Left colon (tissue), 2 donors: Measurements from ENCODE around the gene TNNI3. TPM values are rescaled to one million over a fixed set of nuclear protein-coding genes. Genes with fewer than 3 reads are reported as not detected.
"Not testable (repeated sequence)": the region's sequence is repeated elsewhere in the genome, so short reads cannot be mapped to it uniquely, and the experiment has no call there.

Experiments
- ATAC-seq: fragments of 200-7000 bp; cut with Tn5 transposase; one replicate; pipeline ENCODE4 v1.9.1; 2020; ENCODE audit warnings: mild to moderate bottlenecking, moderate library complexity
- DNase-seq, 2 donors: peaks; one replicate each; pipeline ENCODE4 v3.0.0-alpha.2; 2020
- intact Hi-C, 2 donors: fragments of 100-400 bp; cut with DNase I in 1 of 2; cut with micrococcal nuclease in 1 of 2; formaldehyde crosslinking; loops; one replicate each; pipeline versions ENCODE4 v1.11.2 to v1.14.0; 2022; cut with DNase I, micrococcal nuclease
- total RNA-seq, 2 donors: library from RNA; stranded (reverse); fragmentation: NEBNext Ultra II Directional; extraction: Animal tissue kit (Norgen Biotek cat#: 25700); gene quantifications; one replicate each; pipeline ENCODE4 v1.2.1, GENCODE V29; 2021
- donor health status: DM: no; HTN: no; CAD: no.
- donor health status: DM: yes; HTN: yes; CAD: no.

The TNNI3 gene
- total RNA-seq, 2 donors from 2014 or later, result 1.1 TPM; not detected in 1

DNA sequence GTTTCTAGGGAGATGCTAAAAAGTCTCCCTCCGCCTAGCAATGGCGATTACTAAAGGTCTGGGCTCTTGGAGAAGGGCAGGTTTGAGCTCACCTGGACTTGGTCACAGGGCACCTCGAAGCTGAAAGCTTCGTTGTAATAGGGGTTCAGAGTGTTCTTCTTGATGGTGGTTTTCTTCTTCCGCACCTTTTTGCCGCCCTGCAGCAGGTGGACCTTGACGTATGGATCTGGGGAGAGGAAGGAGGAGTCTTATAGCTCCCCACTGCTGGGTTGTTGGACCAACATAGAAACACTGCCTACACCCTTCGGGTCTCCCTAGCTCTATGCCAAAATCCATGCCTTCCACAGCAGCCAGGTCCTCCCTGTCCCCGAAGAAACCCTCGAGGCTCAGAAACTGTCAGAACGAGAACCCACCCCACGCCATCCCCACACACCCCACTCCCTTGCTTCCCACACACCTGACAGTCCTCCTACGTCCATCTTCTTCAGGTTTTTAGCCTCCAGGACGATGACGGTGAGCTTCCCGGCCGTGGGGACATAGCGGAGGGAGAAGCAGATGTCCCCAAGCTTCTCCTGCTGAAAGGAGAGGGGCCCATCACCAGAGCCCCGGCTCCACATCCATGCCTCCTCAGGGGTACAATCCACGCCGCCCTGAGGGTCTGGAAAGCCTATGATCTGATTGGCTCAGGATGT lies 17.0 kb upstream of the TNNI3 start:
- DNase-seq (no peak), ATAC-seq (no peak)
- intact Hi-C loops, result no loop called here

DNA sequence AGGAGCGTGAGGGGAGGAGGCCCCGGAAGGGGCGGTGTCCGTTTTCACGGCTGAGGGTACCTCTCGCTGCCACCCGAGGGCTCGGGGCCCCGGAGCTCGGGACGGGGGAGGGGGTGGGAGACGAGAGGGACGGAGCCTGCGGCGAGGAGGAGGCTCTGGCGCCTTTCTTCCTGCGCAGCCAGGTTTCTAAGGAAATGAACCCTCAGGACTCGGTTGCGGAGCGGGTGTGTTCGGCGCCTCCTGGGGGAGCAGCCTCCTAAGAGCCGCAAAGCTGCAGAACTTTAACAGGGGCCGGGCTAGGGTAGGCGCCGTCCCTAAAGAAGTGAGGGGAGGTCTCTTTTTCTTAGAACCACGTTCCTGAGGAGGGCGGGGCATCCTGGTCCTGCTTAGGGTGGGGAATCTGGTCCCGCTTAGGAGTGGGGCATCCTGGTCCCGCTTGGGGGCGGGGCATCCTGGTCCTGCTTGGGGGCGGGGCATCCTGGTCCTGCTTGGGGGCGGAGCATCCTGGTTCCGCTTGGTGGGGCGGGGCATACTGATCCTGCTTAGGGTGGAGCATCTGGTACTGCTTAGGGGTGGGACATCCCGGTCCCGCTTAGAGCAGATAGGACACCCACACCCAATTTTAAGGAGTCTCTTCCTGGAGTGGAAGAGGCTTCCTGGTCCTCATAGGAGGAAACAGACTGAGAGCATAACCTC lies 16.3 kb upstream of the TNNI3 start:
- intact Hi-C loops, result no loop called here
- DNase-seq (peak in 1 of 2 donors; percentile 71), ATAC-seq (peak; percentile 73)

- intact Hi-C loops, result no loop called here
- DNase-seq (no peak), ATAC-seq (peak; percentile 3)
Observed at GRCh38 chr19:55173186-55173713, 15.7 kb upstream of the TNNI3 start.

DNA sequence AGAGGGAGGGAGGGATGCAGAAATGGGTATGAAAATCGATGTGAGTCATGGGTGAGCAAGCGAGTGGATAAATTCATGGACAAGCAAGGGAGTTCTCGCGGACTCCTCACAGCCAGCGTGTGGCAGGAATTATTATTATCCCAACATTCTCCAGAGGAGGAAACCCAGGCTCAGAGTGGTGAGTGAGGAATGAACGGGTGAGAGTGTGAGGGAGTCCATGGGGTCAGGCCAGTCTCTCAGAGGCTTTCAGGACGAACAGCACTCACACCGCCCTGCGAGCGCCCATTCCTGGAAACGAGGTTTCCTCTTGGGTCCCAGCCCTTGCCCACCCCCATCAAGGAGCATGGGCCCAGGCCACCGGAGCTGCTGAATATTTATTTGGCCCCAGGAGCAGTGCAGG lies 15.2 kb upstream of the TNNI3 start:
- no peak for ATAC-seq
- intact Hi-C loops, result no loop called here
- no peak for DNase-seq

GRCh38 chr19:55172318-55172717 lies 14.8 kb upstream of the TNNI3 start:
- not testable (repeated sequence) for ATAC-seq

GRCh38 chr19:55171440-55171839 lies 13.9 kb upstream of the TNNI3 start:
- ATAC-seq (no peak), DNase-seq (no peak)
- intact Hi-C loops, result no loop called here

More at GRCh38 chr19:55172318-55172717, 14.8 kb upstream of the TNNI3 start:
- intact Hi-C loops, DNase-seq: not testable (repeated sequence)

DNA sequence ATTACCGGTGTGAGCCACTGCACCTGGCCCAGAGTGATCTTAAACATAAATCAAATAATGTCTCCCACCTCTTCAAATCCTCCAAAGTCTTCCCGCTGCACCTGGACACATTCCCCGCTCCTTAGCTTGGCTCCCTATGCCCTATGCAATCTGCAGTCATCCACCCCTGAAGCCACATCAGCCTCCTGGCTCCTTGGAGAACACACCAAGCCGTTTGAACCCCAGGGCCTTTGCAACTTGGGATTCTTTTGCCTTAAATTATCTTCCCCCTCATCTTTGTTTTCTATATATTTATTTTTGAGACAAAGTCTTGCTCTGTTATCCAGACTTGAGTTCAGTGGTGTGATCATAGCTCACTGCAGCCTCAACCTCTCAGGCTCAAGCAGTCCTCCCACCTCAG lies 11.6 kb upstream of the TNNI3 start:
- intact Hi-C loops, result no loop called here
- no peak for ATAC-seq
- DNase-seq, result no peak

- DNase-seq (peak; percentile 93 to 94), ATAC-seq (peak; percentile 97)
- intact Hi-C loops, result no loop called here
Observed at GRCh38 chr19:55166530-55167268, 9.2 kb upstream of the TNNI3 start, which contains the start of gene DNAAF3. Gene DNAAF3 (minus strand): TSS chr19:55166613. CDS start chr19:55166413, 200 bp downstream.

GRCh38 chr19:55165952-55166529 lies 8.5 kb upstream of the TNNI3 start:
- DNase-seq, result peak; percentile 52 to 79
- peak; percentile 79 for ATAC-seq
- intact Hi-C loops, result no loop called here

DNA sequence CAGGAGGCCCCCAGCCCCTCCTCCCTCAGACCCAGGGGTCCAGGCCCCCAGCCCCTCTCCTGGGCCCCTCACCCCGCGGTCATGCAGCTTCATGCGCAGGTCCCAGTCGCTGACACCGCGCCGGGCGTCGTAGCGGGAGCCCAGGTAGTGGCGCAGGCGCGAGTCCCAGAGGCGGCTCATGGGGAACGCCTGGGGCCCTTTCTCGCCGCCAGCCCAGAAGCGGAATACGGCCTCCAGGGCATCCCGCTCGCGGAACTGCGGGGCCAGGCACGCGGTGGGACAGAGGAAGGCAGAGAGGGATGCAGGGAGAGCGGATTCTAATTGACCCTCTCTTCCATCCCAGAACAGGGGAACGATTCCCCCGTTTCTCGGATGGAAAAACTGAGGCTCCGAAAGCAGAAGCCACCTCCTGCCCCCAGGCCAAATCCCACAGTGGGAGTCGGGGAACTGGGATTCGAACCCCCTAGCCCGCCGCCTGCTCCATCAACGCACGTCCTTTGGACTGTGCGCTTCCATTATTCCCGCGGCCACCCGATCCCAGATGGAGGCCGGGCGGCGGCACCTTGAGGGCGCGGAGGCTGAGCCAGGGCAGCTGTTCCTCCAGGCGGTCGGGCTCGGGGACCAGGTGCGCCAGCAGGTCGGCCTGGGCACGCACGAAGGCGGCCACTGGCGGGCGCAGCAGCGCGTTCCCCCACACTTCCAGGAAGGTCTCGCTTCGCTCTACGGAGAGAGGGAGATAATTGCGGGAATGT lies 4.2 kb upstream of the TNNI3 start:
- intact Hi-C loops, result no loop called here
- DNase-seq, result no peak
- no peak for ATAC-seq

DNA sequence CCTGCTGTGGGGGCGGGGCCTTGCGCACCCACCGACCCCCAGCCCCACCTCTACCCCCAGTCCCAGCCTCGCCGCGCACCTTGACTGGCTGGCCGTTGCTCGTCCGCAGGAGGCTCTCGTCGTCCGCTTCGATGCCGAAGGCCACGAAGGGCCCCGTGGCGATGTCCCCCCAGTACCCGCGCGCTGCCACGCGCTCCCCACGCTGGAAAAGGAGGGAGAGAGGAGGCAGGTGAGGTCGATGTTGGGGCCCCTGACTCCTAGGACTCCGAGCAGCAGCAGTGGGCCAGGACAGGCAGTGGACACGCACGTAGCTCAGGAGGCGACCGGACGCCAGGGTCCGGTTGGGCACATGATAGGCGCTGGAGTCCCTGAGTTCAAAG lies 3.4 kb upstream of the TNNI3 start:
- intact Hi-C loops, result no loop called here

DNA sequence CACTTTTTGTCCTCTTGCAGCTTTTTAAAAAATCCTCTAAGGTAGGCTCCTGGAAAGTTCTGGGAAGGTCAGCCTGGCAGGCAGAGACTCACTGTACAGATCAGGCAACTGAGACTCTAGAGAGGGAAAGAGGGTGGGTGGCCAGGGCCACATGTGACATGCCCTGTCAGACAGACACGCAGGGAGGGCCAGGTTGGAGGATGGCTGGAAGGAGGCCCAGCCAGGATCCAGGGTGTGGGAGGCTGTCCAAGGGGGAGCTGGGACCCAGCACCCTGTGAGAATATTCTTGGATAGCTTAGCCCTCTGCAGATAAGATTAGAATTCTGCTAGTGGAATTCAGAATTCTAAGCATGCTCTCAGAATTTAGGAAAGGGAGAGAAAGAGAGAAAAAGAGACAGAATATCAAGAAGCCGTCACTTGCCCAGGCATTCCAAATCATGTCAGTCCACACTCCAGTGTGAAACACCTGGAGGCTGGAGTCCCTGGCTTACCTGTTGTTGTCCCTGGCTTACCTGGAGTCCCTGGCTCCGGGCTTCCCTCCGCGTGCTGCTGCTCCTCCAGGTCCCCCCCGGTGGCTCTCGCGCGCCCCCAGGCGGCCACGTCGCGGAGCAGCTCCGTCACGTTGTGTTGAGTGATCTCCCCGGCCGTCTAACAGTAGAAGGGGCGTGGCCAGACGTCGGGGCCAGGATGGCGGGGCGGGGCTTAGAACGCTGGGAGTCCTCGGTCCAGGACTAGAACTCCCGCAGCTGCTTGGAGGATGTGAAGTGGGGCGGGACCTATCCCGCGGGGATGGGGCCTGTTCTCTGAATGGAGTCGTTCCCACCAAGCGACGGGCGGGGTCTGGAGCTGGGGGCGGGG lies 2.8 kb upstream of the TNNI3 start:
- intact Hi-C loops, result no loop called here
- peak; percentile 83 to 91 for DNase-seq
- ATAC-seq, result peak; percentile 91

More for the DNA sequence above, 3.4 kb upstream of the TNNI3 start:
- ATAC-seq (no peak), DNase-seq (no peak)

- intact Hi-C loops, result no loop called here
- DNase-seq (no peak), ATAC-seq (no peak)
Observed at GRCh38 chr19:55158848-55159749, 1.6 kb upstream of the TNNI3 start.

GRCh38 chr19:55158423-55158822 lies 891 bp upstream of the TNNI3 start:
- no peak for ATAC-seq
- intact Hi-C loops, result no loop called here
- DNase-seq, result no peak

GRCh38 chr19:55156202-55157063 lies 1.1 kb downstream of the TNNI3 start:
- ATAC-seq, result peak; percentile 72
- DNase-seq, result peak; percentile 70 to 84

GRCh38 chr19:55155784-55156183 lies 1.7 kb downstream of the TNNI3 start:
- DNase-seq, ATAC-seq, intact Hi-C loops: not testable (repeated sequence)

More at GRCh38 chr19:55156202-55157063, 1.1 kb downstream of the TNNI3 start:
- intact Hi-C loops, result no loop called here
